ENCODE results near the gene KIAA1586. TPM values are rescaled to one million over a fixed set of nuclear protein-coding genes. Genes with fewer than 3 reads are reported as not detected.
"Not testable (repeated sequence)": the region's sequence is repeated elsewhere in the genome, so short reads cannot be mapped to it uniquely, and the experiment has no call there.

The KIAA1586 gene
- total and polyA plus RNA-seq, 12 donors: 3.7 to 43.1 (median 15.8) TPM

DNA sequence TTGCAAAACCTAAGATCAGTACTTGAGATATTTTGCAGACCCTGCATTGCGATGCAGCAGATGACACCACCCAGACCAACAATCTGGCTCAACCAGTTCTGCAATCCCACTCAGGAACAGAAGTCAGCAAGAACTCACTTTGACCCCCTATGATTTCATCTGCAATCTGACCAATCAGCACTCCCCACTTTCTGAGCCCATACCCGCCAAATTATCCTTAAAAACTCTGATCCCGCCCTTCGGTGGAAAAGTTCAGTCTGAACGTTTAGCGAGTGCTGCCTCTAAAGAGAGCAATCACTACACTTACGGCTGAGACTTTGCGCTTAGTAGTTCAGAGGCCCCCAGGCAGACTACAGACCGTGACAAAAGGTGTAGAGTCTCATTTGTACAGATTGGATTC is 17.3 kb upstream of the KIAA1586 start:
- Histone ChIP-seq H3K4me3 (no peak overlapping the region), H3K27ac (no peak overlapping the region), H3K36me3 (replicated peaks in 1 of 2) (no peaks in the 10 kb centered on the region), H3K9me3 (replicated peaks in 1 of 3) (peaks cover 0 to 4% (median 4%) of the 10 kb centered on the region in 3 donors), H3K4me1 (replicated peaks in 1 of 2) (no peaks in the 10 kb centered on the region), H3K27me3 (no peaks in the 10 kb centered on the region)
- 90 to 95% (median 91%) methylated on average over 9 of the region's 9 CpGs for WGBS, 4 donors
- intact Hi-C loops (cut with DNase I): no loop called here
- DNase-seq: no peak
- no peak for TF ChIP-seq POLR2A (IDR thresholded peaks at IDR 0.05)
- no peak for TF ChIP-seq CTCF (IDR thresholded peaks at IDR 0.05)

DNA sequence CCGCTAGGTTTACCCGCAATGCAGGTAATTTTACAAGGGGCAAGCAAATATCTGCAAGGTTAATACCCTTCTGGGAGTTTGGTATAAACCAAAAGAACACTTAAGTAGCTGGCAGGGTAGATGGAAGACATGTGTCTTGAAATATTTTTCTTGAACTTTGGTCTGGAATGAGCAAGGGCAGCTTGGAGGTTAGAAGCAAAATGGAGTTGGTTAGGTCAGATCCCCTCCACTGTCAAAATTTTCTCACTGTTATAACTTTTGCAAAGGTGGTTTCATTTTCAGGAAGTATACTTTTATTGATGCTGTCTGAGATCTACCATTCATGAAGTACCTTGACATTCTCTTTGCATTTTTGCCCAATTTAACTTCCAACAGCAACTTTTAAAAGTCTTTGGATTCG is 13.3 kb upstream of the KIAA1586 start:
- 88 to 96% (median 91%) methylated on average over 3 of the region's 3 CpGs for WGBS, 4 donors
- Histone ChIP-seq H3K27me3 (no peaks in the 10 kb centered on the region), H3K4me3 (no peak overlapping the region), H3K27ac (no peak overlapping the region), H3K36me3 (replicated peaks in 1 of 2) (no peaks in the 10 kb centered on the region), H3K9me3 (replicated peaks in 1 of 3) (no peaks in the 10 kb centered on the region), H3K4me1 (replicated peaks in 1 of 2) (no peaks in the 10 kb centered on the region)
- no peak for TF ChIP-seq POLR2A (IDR thresholded peaks at IDR 0.05)
- intact Hi-C loops (cut with DNase I): no loop called here
- DNase-seq: no peak

DNA sequence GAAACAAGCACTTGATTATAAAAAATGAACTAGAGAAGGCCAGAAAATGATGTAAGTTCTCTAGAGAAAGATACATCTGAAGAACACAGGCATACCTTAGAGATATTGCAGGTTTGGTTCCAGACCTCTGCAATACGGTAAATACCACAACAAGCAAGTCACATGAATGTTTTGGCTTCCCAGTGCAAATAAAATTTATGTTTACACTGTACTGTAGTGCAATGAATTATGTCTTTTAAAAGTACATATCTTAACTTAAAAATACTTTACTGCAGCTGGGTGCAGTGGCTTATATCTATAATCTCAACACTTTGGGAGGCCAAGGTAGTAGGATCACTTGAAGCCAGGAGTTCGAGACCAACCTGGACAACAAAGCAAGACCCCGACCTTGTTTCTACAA is 10.9 kb upstream of the KIAA1586 start:
- H3K4me3 ChIP-seq: no peak overlapping the region
- 25 to 29% (median 25%) methylated on average over 3 of the region's 3 CpGs for WGBS, 4 donors
- H3K27ac ChIP-seq: no peak overlapping the region
- TF ChIP-seq POLR2A (IDR thresholded peaks at IDR 0.05) (no peak), CTCF (IDR thresholded peaks at IDR 0.05) (no peak)
- no peak for DNase-seq
- H3K4me1 ChIP-seq (replicated peaks in 1 of 2): no peaks in the 10 kb centered on the region
- intact Hi-C loops (cut with DNase I): no loop called here
- no peaks in the 10 kb centered on the region for H3K36me3 ChIP-seq (replicated peaks in 1 of 2)
- H3K27me3 ChIP-seq: no peaks in the 10 kb centered on the region
- H3K9me3 ChIP-seq (replicated peaks in 1 of 3): no peaks in the 10 kb centered on the region

DNA sequence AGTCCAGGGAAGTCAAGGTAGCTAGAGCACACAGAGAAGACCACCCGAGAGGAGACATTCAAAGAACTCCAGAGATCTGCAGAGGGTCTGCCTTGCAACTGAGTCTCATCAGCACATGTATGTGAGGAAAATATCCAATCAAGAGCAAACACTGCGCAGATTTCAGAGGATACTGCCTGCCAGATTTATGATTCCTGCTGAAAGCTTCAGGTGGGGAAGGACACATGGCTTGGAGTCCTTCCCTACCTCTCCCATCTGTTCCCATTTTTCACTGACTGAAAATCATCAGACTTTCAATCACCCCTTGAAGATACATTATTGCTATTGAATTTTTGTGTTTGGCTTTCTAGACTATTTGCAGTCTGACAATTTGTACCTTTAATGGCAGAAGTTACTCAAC is 7.6 kb upstream of the KIAA1586 start:
- Histone ChIP-seq H3K36me3 (replicated peaks in 1 of 2) (no peaks in the 10 kb centered on the region), H3K9me3 (replicated peaks in 1 of 3) (no peaks in the 10 kb centered on the region), H3K27me3 (no peaks in the 10 kb centered on the region), H3K27ac (no peak overlapping the region), H3K4me3 (no peak overlapping the region), H3K4me1 (replicated peaks in 1 of 2) (no peaks in the 10 kb centered on the region)
- WGBS, 4 donors: 83 to 89% (median 87%) methylated on average over 2 of the region's 2 CpGs
- TF ChIP-seq POLR2A (IDR thresholded peaks at IDR 0.05) (no peak), CTCF (IDR thresholded peaks at IDR 0.05) (no peak)
- no peak for DNase-seq
- intact Hi-C loops (cut with DNase I): no loop called here

DNA sequence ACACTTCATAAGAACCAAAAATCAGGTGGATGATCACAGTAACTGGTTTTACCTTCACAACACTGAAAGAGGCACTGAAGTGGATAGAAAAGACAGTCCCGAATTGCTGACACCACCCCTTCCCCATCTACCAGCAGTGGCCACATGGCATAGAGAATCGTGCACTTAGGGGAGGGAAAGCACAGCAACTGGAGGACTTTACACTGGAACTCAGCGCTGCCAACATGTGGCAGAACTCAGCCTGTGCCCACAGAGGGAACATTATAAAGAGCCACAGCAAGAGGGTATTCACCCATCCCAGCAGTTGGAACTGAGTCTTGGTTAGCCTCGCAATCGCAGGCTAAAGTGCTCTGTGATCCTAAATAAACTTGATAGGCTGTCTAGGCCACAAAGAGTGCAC is 6.5 kb upstream of the KIAA1586 start:
- no peaks in the 10 kb centered on the region for H3K9me3 ChIP-seq (replicated peaks in 1 of 3)
- no peaks in the 10 kb centered on the region for H3K27me3 ChIP-seq
- no peak overlapping the region for H3K4me3 ChIP-seq
- H3K4me1 ChIP-seq (replicated peaks in 1 of 2): no peaks in the 10 kb centered on the region
- 55 to 84% (median 73%) methylated on average over 4 to 5 of the region's 5 CpGs for WGBS, 4 donors
- intact Hi-C loops (cut with DNase I): loop anchor here in 1 of 2 donors (10.0 kb wide), 1 partner anchor 275 kb away; the partner anchor contains the start of gene PRIM2
- DNase-seq: no peak
- no peak overlapping the region for H3K27ac ChIP-seq
- no peaks in the 10 kb centered on the region for H3K36me3 ChIP-seq (replicated peaks in 1 of 2)
- no peak for TF ChIP-seq CTCF (IDR thresholded peaks at IDR 0.05)
- no peak for TF ChIP-seq POLR2A (IDR thresholded peaks at IDR 0.05)

- not testable (repeated sequence) for H3K27me3 ChIP-seq; H3K4me3 ChIP-seq; H3K27ac ChIP-seq; DNase-seq; H3K9me3 ChIP-seq (replicated peaks in 1 of 3); H3K36me3 ChIP-seq (replicated peaks in 1 of 2)
- peaks cover 0 to 12% of the 10 kb centered on the region in 2 donors for H3K4me1 ChIP-seq (replicated peaks in 1 of 2)
- WGBS, 4 donors: 74 to 84% (median 78%) methylated on average over 1 of the region's 1 CpG
- intact Hi-C loops (cut with DNase I): loop anchor here in 1 of 2 donors (10.0 kb wide), 1 partner anchor 271 kb away; the partner anchor contains the start of gene PRIM2
Observed at GRCh38 chr6:57044061-57044460, 2.4 kb upstream of the KIAA1586 start.

Measured in adrenal gland (tissue), 12 donors.